K562 (cell line): ENCODE results near the gene SYNGR4. TPM values are rescaled to one million over a fixed set of nuclear protein-coding genes. Genes with fewer than 3 reads are reported as not detected.

ENCODE experiments used
- CREM ChIP-seq: IDR thresholded peaks from 2 replicates; pipeline ENCODE4 v1.6.1; 2014; ENCODE audit warnings: antibody characterized with exemption, low read depth
- CXXC5 ChIP-seq: fragments of 250-450 bp; sonication (Bioruptor Pico); IDR thresholded peaks from 2 replicates; pipeline ENCODE4 v1.8.0; 2022; ENCODE audit warnings: inconsistent platforms, mild to moderate bottlenecking, moderate library complexity
- ELF1 ChIP-seq: fragments of 200-800 bp; sonication (Bioruptor generic); IDR thresholded peaks from 2 replicates; pipeline ENCODE4 v1.6.1; 2016; ENCODE audit warnings: missing genetic modification characterization, missing compliant biosample characterization
- ESRRA ChIP-seq: fragments of 450-650 bp; IDR thresholded peaks from 2 replicates; pipeline ENCODE4 v1.6.1; 2014; ENCODE audit warnings: low read depth, mild to moderate bottlenecking, moderate library complexity, borderline replicate concordance
- FOXP1 ChIP-seq: sonication (generic); formaldehyde crosslinking; IDR thresholded peaks from 2 replicates; pipeline ENCODE4 v1.8.0; 2022; ENCODE audit warnings: mild to moderate bottlenecking, missing genetic modification reagents
- ILF3 ChIP-seq: fragments of 450-650 bp; IDR thresholded peaks from 2 replicates; pipeline ENCODE4 v1.6.1; 2018; ENCODE audit warnings: antibody characterized with exemption, mild to moderate bottlenecking, moderate library complexity, borderline replicate concordance
- KAT7 ChIP-seq: sonication (generic); formaldehyde crosslinking; IDR thresholded peaks from 2 replicates; pipeline ENCODE4 v1.8.0; 2022; ENCODE audit warnings: missing genetic modification reagents, mild to moderate bottlenecking, borderline replicate concordance
- KDM1A ChIP-seq, 2 experiments: fragments of 450-650 bp; IDR thresholded peaks; 2 replicates each; pipeline ENCODE4 v1.6.1; 2016; ENCODE audit warnings: mild to moderate bottlenecking in 2 of 2
- MAX ChIP-seq: sonication (generic); formaldehyde crosslinking; IDR thresholded peaks from 2 replicates; pipeline ENCODE4 v1.9.0; 2022; ENCODE audit warnings: mild to moderate bottlenecking, missing genetic modification reagents
- POLR2A ChIP-seq: fragments of 450-650 bp; conservative IDR thresholded peaks from 2 replicates; pipeline ENCODE4 v1.6.1; 2016
- RBFOX2 ChIP-seq: fragments of 200-400 bp; formaldehyde crosslinking; IDR thresholded peaks from 2 replicates; pipeline ENCODE4 v1.6.1; 2017; ENCODE audit warnings: low read depth, mild to moderate bottlenecking, low read length, moderate library complexity
- SREBF1 ChIP-seq: fragments of 150-350 bp; IDR thresholded peaks from 2 replicates; pipeline ENCODE4 v1.6.1; 2014; ENCODE audit warnings: antibody characterized with exemption, low read depth, low read length, borderline replicate concordance
- SRSF9 ChIP-seq: fragments of 200-400 bp; formaldehyde crosslinking; IDR thresholded peaks from 2 replicates; pipeline ENCODE4 v1.6.1; 2017; ENCODE audit warnings: low read depth, low read length, borderline replicate concordance
- ZNF511 ChIP-seq: sonication (generic); formaldehyde crosslinking; IDR thresholded peaks from 2 replicates; pipeline ENCODE4 v1.8.0; 2022; ENCODE audit warnings: mild to moderate bottlenecking, missing genetic modification reagents
- polyA plus RNA-seq, 8 experiments: library from polyadenylated mRNA; depleted of rRNA in 4 of 8; stranded (reverse) in 5 of 8; unstranded in 3 of 8; fragments of >200 nt; fragmentation: Nextera tagmentation in 2 of 8; fragmentation: Illumina TruSeq in 1 of 8; extraction: Ambion mirVana in 2 of 8; extraction: Trizol in 1 of 8; gene quantifications; 2 replicates each; pipeline versions ENCODE4 v1.2.1 to v1.2.3, GENCODE V29; 2011 to 2014; ENCODE audit warnings: inconsistent platforms in 1 of 8, missing spikeins in 1 of 8
- total RNA-seq, 7 experiments: library from RNA; depleted of rRNA in 6 of 7; stranded (reverse); fragments of >200 nt in 6 of 7; fragmentation: Illumina TruSeq in 2 of 7; extraction: Trizol in 2 of 7; gene quantifications; 2 replicates each; pipeline versions ENCODE4 v1.2.1 to v1.2.3, GENCODE V29; 2011 to 2021; ENCODE audit warnings: low replicate concordance in 1 of 7
- TF ChIP-seq, protein P1 (sequence below): fragments of 250-450 bp; sonication (Bioruptor Pico); IDR thresholded peaks from 2 replicates; pipeline ENCODE4 v1.4.0; 2020; ENCODE audit warnings: mild to moderate bottlenecking, moderate library complexity, borderline replicate concordance
- TF ChIP-seq, protein P2 (sequence below): sonication (generic); formaldehyde crosslinking; IDR thresholded peaks from 2 replicates; pipeline ENCODE4 v1.8.0; 2022; ENCODE audit warnings: mild to moderate bottlenecking, low read depth, missing genetic modification reagents
- TF ChIP-seq, protein P3 (sequence below): sonication (generic); formaldehyde crosslinking; IDR thresholded peaks from 2 replicates; pipeline ENCODE4 v1.8.1; 2023; ENCODE audit warnings: missing genetic modification reagents, mild to moderate bottlenecking, borderline replicate concordance

The SYNGR4 gene
- total and polyA plus RNA-seq, 9 of the 15 experiments (the other 6 are each of a cell fraction or from before 2014, with no cell fraction given), result 0.07 to 0.14 TPM; not detected in 7

- TF ChIP-seq, protein P1, sequence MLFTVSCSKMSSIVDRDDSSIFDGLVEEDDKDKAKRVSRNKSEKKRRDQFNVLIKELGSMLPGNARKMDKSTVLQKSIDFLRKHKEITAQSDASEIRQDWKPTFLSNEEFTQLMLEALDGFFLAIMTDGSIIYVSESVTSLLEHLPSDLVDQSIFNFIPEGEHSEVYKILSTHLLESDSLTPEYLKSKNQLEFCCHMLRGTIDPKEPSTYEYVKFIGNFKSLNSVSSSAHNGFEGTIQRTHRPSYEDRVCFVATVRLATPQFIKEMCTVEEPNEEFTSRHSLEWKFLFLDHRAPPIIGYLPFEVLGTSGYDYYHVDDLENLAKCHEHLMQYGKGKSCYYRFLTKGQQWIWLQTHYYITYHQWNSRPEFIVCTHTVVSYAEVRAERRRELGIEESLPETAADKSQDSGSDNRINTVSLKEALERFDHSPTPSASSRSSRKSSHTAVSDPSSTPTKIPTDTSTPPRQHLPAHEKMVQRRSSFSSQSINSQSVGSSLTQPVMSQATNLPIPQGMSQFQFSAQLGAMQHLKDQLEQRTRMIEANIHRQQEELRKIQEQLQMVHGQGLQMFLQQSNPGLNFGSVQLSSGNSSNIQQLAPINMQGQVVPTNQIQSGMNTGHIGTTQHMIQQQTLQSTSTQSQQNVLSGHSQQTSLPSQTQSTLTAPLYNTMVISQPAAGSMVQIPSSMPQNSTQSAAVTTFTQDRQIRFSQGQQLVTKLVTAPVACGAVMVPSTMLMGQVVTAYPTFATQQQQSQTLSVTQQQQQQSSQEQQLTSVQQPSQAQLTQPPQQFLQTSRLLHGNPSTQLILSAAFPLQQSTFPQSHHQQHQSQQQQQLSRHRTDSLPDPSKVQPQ (CRISPR knock-in tag), result peak; percentile 22; the same call in 1 of the 2 replicates
- TF ChIP-seq CREM (peak; percentile 78; the same call in 1 of the 2 replicates), CXXC5 (CRISPR knock-in tag) (peak; percentile 96), KDM1A (IDR thresholded peaks at IDR 0.05) (no peak), RBFOX2 (peak; percentile 93), ZNF511 (CRISPR knock-in tag) (peak; percentile 64), KAT7 (CRISPR knock-in tag) (peak; percentile 47; the same call in 1 of the 2 replicates), ILF3 (no peak), SREBF1 (no peak), ESRRA (peak; percentile 96; the same call in 1 of the 2 replicates), SRSF9 (no peak), FOXP1 (CRISPR knock-in tag) (peak; percentile 79), POLR2A (peak; percentile 95), MAX (CRISPR knock-in tag) (peak; percentile 97), ELF1 (peak; percentile 94)
- TF ChIP-seq, protein P2, sequence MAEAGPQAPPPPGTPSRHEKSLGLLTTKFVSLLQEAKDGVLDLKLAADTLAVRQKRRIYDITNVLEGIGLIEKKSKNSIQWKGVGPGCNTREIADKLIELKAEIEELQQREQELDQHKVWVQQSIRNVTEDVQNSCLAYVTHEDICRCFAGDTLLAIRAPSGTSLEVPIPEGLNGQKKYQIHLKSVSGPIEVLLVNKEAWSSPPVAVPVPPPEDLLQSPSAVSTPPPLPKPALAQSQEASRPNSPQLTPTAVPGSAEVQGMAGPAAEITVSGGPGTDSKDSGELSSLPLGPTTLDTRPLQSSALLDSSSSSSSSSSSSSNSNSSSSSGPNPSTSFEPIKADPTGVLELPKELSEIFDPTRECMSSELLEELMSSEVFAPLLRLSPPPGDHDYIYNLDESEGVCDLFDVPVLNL (CRISPR knock-in tag), result 0 out of 2 replicates have a peak, but pooled peaks have one; percentile 17
- TF ChIP-seq, protein P3, sequence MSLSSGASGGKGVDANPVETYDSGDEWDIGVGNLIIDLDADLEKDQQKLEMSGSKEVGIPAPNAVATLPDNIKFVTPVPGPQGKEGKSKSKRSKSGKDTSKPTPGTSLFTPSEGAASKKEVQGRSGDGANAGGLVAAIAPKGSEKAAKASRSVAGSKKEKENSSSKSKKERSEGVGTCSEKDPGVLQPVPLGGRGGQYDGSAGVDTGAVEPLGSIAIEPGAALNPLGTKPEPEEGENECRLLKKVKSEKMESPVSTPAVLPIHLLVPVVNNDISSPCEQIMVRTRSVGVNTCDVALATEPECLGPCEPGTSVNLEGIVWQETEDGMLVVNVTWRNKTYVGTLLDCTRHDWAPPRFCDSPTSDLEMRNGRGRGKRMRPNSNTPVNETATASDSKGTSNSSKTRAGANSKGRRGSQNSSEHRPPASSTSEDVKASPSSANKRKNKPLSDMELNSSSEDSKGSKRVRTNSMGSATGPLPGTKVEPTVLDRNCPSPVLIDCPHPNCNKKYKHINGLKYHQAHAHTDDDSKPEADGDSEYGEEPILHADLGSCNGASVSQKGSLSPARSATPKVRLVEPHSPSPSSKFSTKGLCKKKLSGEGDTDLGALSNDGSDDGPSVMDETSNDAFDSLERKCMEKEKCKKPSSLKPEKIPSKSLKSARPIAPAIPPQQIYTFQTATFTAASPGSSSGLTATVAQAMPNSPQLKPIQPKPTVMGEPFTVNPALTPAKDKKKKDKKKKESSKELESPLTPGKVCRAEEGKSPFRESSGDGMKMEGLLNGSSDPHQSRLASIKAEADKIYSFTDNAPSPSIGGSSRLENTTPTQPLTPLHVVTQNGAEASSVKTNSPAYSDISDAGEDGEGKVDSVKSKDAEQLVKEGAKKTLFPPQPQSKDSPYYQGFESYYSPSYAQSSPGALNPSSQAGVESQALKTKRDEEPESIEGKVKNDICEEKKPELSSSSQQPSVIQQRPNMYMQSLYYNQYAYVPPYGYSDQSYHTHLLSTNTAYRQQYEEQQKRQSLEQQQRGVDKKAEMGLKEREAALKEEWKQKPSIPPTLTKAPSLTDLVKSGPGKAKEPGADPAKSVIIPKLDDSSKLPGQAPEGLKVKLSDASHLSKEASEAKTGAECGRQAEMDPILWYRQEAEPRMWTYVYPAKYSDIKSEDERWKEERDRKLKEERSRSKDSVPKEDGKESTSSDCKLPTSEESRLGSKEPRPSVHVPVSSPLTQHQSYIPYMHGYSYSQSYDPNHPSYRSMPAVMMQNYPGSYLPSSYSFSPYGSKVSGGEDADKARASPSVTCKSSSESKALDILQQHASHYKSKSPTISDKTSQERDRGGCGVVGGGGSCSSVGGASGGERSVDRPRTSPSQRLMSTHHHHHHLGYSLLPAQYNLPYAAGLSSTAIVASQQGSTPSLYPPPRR, result no peak
Measured at GRCh38 chr19:48321622-48322591, 42.3 kb upstream of the SYNGR4 start (continued).
